ENCODE results near the gene ATP6V1C2.

DNA sequence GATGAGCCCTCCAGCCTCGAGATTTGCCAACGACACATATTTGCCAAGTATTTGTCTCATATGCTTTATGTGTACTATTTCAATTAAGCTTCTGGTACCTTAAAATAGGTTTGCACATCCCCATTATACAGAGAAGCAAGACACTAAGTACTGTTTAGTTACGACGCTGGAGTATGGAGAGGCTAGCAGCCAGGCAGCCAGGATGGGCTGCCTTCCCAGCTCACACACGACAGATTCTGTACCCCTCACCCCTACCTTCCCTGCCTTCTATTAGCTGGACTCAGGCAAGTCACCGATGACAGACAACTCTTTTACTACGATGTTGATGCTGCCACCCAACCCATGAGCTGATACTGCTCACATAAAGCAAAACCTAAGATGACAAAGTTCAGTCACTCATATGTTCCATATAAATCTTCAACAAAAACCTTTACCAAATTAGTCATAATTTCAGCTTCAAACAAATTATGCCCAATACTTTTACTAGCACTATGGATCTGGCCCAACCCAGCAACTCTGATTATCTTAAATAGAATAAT is 74.1 kb downstream of the ATP6V1C2 start:
- TF ChIP-seq ZNF629 (tag by site-specific recombination; IDR thresholded peaks at IDR 0.05) (no peak), ZNF280D (tag by site-specific recombination; IDR thresholded peaks at IDR 0.05) (no peak), ZNF274 (IDR thresholded peaks at IDR 0.05; ENCODE audit: low read length) (no peak), ZNF274 (tag by site-specific recombination; IDR thresholded peaks at IDR 0.05; ENCODE audit: borderline replicate concordance) (no peak), ZNF292 (tag by site-specific recombination; IDR thresholded peaks at IDR 0.05; ENCODE audit: borderline replicate concordance, low read depth) (no peak), ZNF704 (tag by site-specific recombination; IDR thresholded peaks at IDR 0.05) (no peak), ZNF121 (tag by site-specific recombination; IDR thresholded peaks at IDR 0.05) (no peak), REST (tag by site-specific recombination; IDR thresholded peaks at IDR 0.05) (no peak)
- TF ChIP-seq, protein P1, sequence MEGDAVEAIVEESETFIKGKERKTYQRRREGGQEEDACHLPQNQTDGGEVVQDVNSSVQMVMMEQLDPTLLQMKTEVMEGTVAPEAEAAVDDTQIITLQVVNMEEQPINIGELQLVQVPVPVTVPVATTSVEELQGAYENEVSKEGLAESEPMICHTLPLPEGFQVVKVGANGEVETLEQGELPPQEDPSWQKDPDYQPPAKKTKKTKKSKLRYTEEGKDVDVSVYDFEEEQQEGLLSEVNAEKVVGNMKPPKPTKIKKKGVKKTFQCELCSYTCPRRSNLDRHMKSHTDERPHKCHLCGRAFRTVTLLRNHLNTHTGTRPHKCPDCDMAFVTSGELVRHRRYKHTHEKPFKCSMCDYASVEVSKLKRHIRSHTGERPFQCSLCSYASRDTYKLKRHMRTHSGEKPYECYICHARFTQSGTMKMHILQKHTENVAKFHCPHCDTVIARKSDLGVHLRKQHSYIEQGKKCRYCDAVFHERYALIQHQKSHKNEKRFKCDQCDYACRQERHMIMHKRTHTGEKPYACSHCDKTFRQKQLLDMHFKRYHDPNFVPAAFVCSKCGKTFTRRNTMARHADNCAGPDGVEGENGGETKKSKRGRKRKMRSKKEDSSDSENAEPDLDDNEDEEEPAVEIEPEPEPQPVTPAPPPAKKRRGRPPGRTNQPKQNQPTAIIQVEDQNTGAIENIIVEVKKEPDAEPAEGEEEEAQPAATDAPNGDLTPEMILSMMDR (tag by site-specific recombination; IDR thresholded peaks at IDR 0.05): no peak

All from HEK293 (cell line).